Measurements from ENCODE around the gene GGA1.
A peak's percentile ranks its signal among the peaks of the same experiment; 100 is the strongest.

The GGA1 gene

GRCh38 chr22:37635157-37635556 is 26.5 kb downstream of the GGA1 start:
- Histone ChIP-seq H3K27ac (ENCODE audit: low read length) (no peak overlapping the region), H3K4me3 (ENCODE audit: low read depth in 1 of 2, low read length in 2 of 2) (no peak overlapping the region)

DNA sequence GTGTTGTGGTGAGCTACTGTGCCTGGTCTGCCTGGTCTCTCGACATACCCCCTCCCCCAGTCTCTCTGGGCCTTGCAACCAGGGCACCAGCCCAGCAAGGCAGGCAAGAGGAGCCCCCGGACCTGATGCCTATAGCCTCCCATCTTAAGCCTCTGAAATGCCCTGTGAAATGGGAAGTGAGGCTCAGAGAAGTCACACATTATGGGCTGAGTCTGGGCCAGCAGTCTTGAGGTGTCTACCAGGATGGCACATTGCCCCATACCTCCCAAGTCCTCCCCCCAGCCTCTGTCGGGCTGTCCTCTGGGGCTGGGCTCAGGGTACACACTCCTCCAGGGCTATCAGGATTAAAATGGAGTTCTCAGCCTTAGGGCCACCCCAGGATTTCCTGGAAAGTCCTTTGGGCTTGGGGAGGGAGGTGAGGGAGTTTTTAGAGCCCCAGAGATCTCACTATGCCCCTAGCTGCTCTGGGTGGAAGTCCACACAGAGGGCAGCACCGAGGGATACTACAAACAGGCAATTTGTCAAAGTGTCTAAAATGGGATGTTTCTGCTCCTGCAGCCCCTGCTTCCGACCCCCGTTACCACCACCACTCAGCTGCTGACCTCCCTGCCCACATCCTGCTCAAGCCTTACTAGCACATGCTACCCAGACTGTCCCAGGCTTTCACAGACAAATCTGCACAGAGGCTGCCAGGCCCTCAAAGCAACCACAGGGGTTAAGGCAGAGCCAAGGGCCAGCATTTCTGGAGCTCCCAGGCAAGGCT is 27.7 kb downstream of the GGA1 start:
- Histone ChIP-seq H2AFZ (ENCODE audit: low read depth, low read length) (no peak overlapping the region), H3K27ac (ENCODE audit: low read length) (peak overlapping the region; percentile 57), H3K36me3 (ENCODE audit: insufficient read depth, low read length) (peaks cover 17% of the 10 kb centered on the region), H3K4me3 (ENCODE audit: low read depth in 1 of 2, low read length in 2 of 2) (no peak overlapping the region), H3K4me1 (ENCODE audit: insufficient read depth, low read length) (peaks cover 54% of the 10 kb centered on the region), H3K9ac (ENCODE audit: low read depth, low read length) (no peak overlapping the region), H3K27me3 (ENCODE audit: insufficient read depth, low read length, poor library complexity) (peaks cover 3% of the 10 kb centered on the region), H3K79me2 (ENCODE audit: insufficient read depth, low read length) (no peaks in the 10 kb centered on the region), H4K20me1 (ENCODE audit: insufficient read depth, low read length) (peaks cover 7% of the 10 kb centered on the region), H3K9me3 (ENCODE audit: insufficient read depth, low read length, severe bottlenecking) (no peaks in the 10 kb centered on the region), H3K4me2 (ENCODE audit: insufficient read depth, low read length) (peak overlapping the region; percentile 0; the same call in 1 of the 2 replicates)
- ATAC-seq (ENCODE audit: insufficient read depth, low read depth), result peak; percentile 83
- no peak for TF ChIP-seq EZH2 (IDR thresholded peaks at IDR 0.05; ENCODE audit: borderline replicate concordance, low read depth, low read length, severe bottlenecking)
- TF ChIP-seq CTCF (IDR thresholded peaks at IDR 0.05; ENCODE audit: borderline replicate concordance, extremely low read depth, low read length, poor library complexity, severe bottlenecking), result peak; percentile 52
- DNase-seq, result peak; percentile 83

More at GRCh38 chr22:37635157-37635556, 26.5 kb downstream of the GGA1 start:
- no peaks in the 10 kb centered on the region for H3K9me3 ChIP-seq (ENCODE audit: insufficient read depth, low read length, severe bottlenecking)
- H3K79me2 ChIP-seq (ENCODE audit: insufficient read depth, low read length), result no peaks in the 10 kb centered on the region
- H3K36me3 ChIP-seq (ENCODE audit: insufficient read depth, low read length), result peaks cover 25% of the 10 kb centered on the region
- no peak for ATAC-seq (ENCODE audit: insufficient read depth, low read depth)
- H3K9ac ChIP-seq (ENCODE audit: low read depth, low read length), result no peak overlapping the region
- H3K4me1 ChIP-seq (ENCODE audit: insufficient read depth, low read length), result peaks cover 43% of the 10 kb centered on the region
- no peak for DNase-seq
- H4K20me1 ChIP-seq (ENCODE audit: insufficient read depth, low read length), result peaks cover 7% of the 10 kb centered on the region
- H3K27me3 ChIP-seq (ENCODE audit: insufficient read depth, low read length, poor library complexity), result peaks cover 3% of the 10 kb centered on the region
- no peak overlapping the region for H3K4me2 ChIP-seq (ENCODE audit: insufficient read depth, low read length)
- TF ChIP-seq CTCF (IDR thresholded peaks at IDR 0.05; ENCODE audit: borderline replicate concordance, extremely low read depth, low read length, poor library complexity, severe bottlenecking), result no peak
- no peak overlapping the region for H2AFZ ChIP-seq (ENCODE audit: low read depth, low read length)

GRCh38 chr22:37636949-37637273 is 28.3 kb downstream of the GGA1 start:
- peak overlapping the region; percentile 57; the same call in 1 of the 2 replicates for H3K27ac ChIP-seq (ENCODE audit: low read length)
- TF ChIP-seq EZH2 (IDR thresholded peaks at IDR 0.05; ENCODE audit: borderline replicate concordance, low read depth, low read length, severe bottlenecking) (no peak), CTCF (IDR thresholded peaks at IDR 0.05; ENCODE audit: borderline replicate concordance, extremely low read depth, low read length, poor library complexity, severe bottlenecking) (no peak)
- H2AFZ ChIP-seq (ENCODE audit: low read depth, low read length), result no peak overlapping the region
- H3K9ac ChIP-seq (ENCODE audit: low read depth, low read length), result no peak overlapping the region
- no peak for DNase-seq
- H3K4me2 ChIP-seq (ENCODE audit: insufficient read depth, low read length), result peak overlapping the region; percentile 0; the same call in 1 of the 2 replicates
- H3K4me3 ChIP-seq (ENCODE audit: low read depth in 1 of 2, low read length in 2 of 2), result no peak overlapping the region
- no peak for ATAC-seq (ENCODE audit: insufficient read depth, low read depth)
- H3K4me1 ChIP-seq (ENCODE audit: insufficient read depth, low read length), result peaks cover 54% of the 10 kb centered on the region
- peaks cover 11% of the 10 kb centered on the region for H3K36me3 ChIP-seq (ENCODE audit: insufficient read depth, low read length)
- H3K79me2 ChIP-seq (ENCODE audit: insufficient read depth, low read length), result no peaks in the 10 kb centered on the region
- peaks cover 7% of the 10 kb centered on the region for H4K20me1 ChIP-seq (ENCODE audit: insufficient read depth, low read length)
- H3K9me3 ChIP-seq (ENCODE audit: insufficient read depth, low read length, severe bottlenecking), result no peaks in the 10 kb centered on the region
- peaks cover 3% of the 10 kb centered on the region for H3K27me3 ChIP-seq (ENCODE audit: insufficient read depth, low read length, poor library complexity)

Data from DND-41 (cell line).